ENCODE measurements around the gene LUM.

The LUM gene

GRCh38 chr12:91070936-91071335, 40.4 kb downstream of the LUM start:
- Histone ChIP-seq H3K4me3 (ENCODE audit: low read length) (no peak overlapping the region), H3K9ac (ENCODE audit: low read length) (no peak overlapping the region), H3K27ac (ENCODE audit: low read length) (no peak overlapping the region), H3K9me3 (ENCODE audit: control insufficient read depth, low read depth, low read length) (no peaks in the 10 kb centered on the region), H3K27me3 (ENCODE audit: control insufficient read depth, insufficient read depth, low read length) (no peaks in the 10 kb centered on the region), H3K36me3 (ENCODE audit: control insufficient read depth, low read depth, low read length) (no peaks in the 10 kb centered on the region), H3K4me1 (ENCODE audit: control insufficient read depth, low read depth, low read length) (no peaks in the 10 kb centered on the region)

GRCh38 chr12:91065396-91065795, 45.9 kb downstream of the LUM start:
- Histone ChIP-seq H3K27ac (ENCODE audit: low read length) (no peak overlapping the region), H3K9ac (ENCODE audit: low read length) (no peak overlapping the region), H3K9me3 (ENCODE audit: control insufficient read depth, low read depth, low read length) (no peaks in the 10 kb centered on the region), H3K36me3 (ENCODE audit: control insufficient read depth, low read depth, low read length) (no peaks in the 10 kb centered on the region), H3K4me1 (ENCODE audit: control insufficient read depth, low read depth, low read length) (no peaks in the 10 kb centered on the region), H3K4me3 (ENCODE audit: low read length) (no peak overlapping the region), H3K27me3 (ENCODE audit: control insufficient read depth, insufficient read depth, low read length) (no peaks in the 10 kb centered on the region)

GRCh38 chr12:91064640-91065039, 46.7 kb downstream of the LUM start:
- H3K27me3 ChIP-seq (ENCODE audit: control insufficient read depth, insufficient read depth, low read length) = no peaks in the 10 kb centered on the region
- no peaks in the 10 kb centered on the region for H3K36me3 ChIP-seq (ENCODE audit: control insufficient read depth, low read depth, low read length)
- H3K4me3 ChIP-seq (ENCODE audit: low read length) = no peak overlapping the region
- no peak overlapping the region for H3K27ac ChIP-seq (ENCODE audit: low read length)
- no peaks in the 10 kb centered on the region for H3K9me3 ChIP-seq (ENCODE audit: control insufficient read depth, low read depth, low read length)
- H3K4me1 ChIP-seq (ENCODE audit: control insufficient read depth, low read depth, low read length) = no peaks in the 10 kb centered on the region
- no peak overlapping the region for H3K9ac ChIP-seq (ENCODE audit: low read length)

- no peaks in the 10 kb centered on the region for H3K27me3 ChIP-seq (ENCODE audit: control insufficient read depth, insufficient read depth, low read length)
- no peaks in the 10 kb centered on the region for H3K9me3 ChIP-seq (ENCODE audit: control insufficient read depth, low read depth, low read length)
- H3K4me1 ChIP-seq (ENCODE audit: control insufficient read depth, low read depth, low read length) = no peaks in the 10 kb centered on the region
- H3K9ac ChIP-seq (ENCODE audit: low read length) = no peak overlapping the region
- H3K27ac ChIP-seq (ENCODE audit: low read length) = no peak overlapping the region
- no peaks in the 10 kb centered on the region for H3K36me3 ChIP-seq (ENCODE audit: control insufficient read depth, low read depth, low read length)
- no peak overlapping the region for H3K4me3 ChIP-seq (ENCODE audit: low read length)
These were observed 50.2 kb downstream of the LUM start for GRCh38 chr12:91061091-91061490.

- no peak overlapping the region for H3K4me3 ChIP-seq (ENCODE audit: low read length)
- H3K9ac ChIP-seq (ENCODE audit: low read length) = no peak overlapping the region
- H3K27me3 ChIP-seq (ENCODE audit: control insufficient read depth, insufficient read depth, low read length) = no peaks in the 10 kb centered on the region
- H3K4me1 ChIP-seq (ENCODE audit: control insufficient read depth, low read depth, low read length) = no peaks in the 10 kb centered on the region
- H3K36me3 ChIP-seq (ENCODE audit: control insufficient read depth, low read depth, low read length) = no peaks in the 10 kb centered on the region
- no peak overlapping the region for H3K27ac ChIP-seq (ENCODE audit: low read length)
- no peaks in the 10 kb centered on the region for H3K9me3 ChIP-seq (ENCODE audit: control insufficient read depth, low read depth, low read length)
These were observed 52.1 kb downstream of the LUM start for GRCh38 chr12:91059211-91059610.

GRCh38 chr12:91058786-91059185, 52.5 kb downstream of the LUM start:
- Histone ChIP-seq H3K4me3 (ENCODE audit: low read length) (no peak overlapping the region), H3K27me3 (ENCODE audit: control insufficient read depth, insufficient read depth, low read length) (no peaks in the 10 kb centered on the region), H3K4me1 (ENCODE audit: control insufficient read depth, low read depth, low read length) (no peaks in the 10 kb centered on the region), H3K9ac (ENCODE audit: low read length) (no peak overlapping the region), H3K9me3 (ENCODE audit: control insufficient read depth, low read depth, low read length) (no peaks in the 10 kb centered on the region), H3K27ac (ENCODE audit: low read length) (no peak overlapping the region), H3K36me3 (ENCODE audit: control insufficient read depth, low read depth, low read length) (no peaks in the 10 kb centered on the region)

- Histone ChIP-seq H3K27ac (ENCODE audit: low read length) (no peak within 1 kb of the TSS), H3K36me3 (ENCODE audit: control insufficient read depth, low read depth, low read length) (no peaks in the 10 kb centered on the region), H3K4me3 (ENCODE audit: low read length) (no peak within 1 kb of the TSS), H3K9ac (ENCODE audit: low read length) (no peak within 1 kb of the TSS), H3K27me3 (ENCODE audit: control insufficient read depth, insufficient read depth, low read length) (no peaks in the 10 kb centered on the region), H3K4me1 (ENCODE audit: control insufficient read depth, low read depth, low read length) (no peaks in the 10 kb centered on the region), H3K9me3 (ENCODE audit: control insufficient read depth, low read depth, low read length) (no peaks in the 10 kb centered on the region)
These were observed 53.7 kb downstream of the LUM start, which contains the start of gene KERA for GRCh38 chr12:91057368-91058165. Gene KERA, minus strand, starts transcription at chr12:91058024. Its CDS starts 1,743 bp downstream, at chr12:91056281.

GRCh38 chr12:91056488-91056887, 54.8 kb downstream of the LUM start:
- Histone ChIP-seq H3K9me3 (ENCODE audit: control insufficient read depth, low read depth, low read length) (no peaks in the 10 kb centered on the region), H3K27ac (ENCODE audit: low read length) (no peak overlapping the region), H3K4me1 (ENCODE audit: control insufficient read depth, low read depth, low read length) (no peaks in the 10 kb centered on the region), H3K36me3 (ENCODE audit: control insufficient read depth, low read depth, low read length) (no peaks in the 10 kb centered on the region), H3K4me3 (ENCODE audit: low read length) (no peak overlapping the region), H3K27me3 (ENCODE audit: control insufficient read depth, insufficient read depth, low read length) (no peaks in the 10 kb centered on the region), H3K9ac (ENCODE audit: low read length) (no peak overlapping the region)

- no peaks in the 10 kb centered on the region for H3K36me3 ChIP-seq (ENCODE audit: control insufficient read depth, low read depth, low read length)
- H3K27me3 ChIP-seq (ENCODE audit: control insufficient read depth, insufficient read depth, low read length) = no peaks in the 10 kb centered on the region
- no peaks in the 10 kb centered on the region for H3K4me1 ChIP-seq (ENCODE audit: control insufficient read depth, low read depth, low read length)
- no peak overlapping the region for H3K9ac ChIP-seq (ENCODE audit: low read length)
- H3K9me3 ChIP-seq (ENCODE audit: control insufficient read depth, low read depth, low read length) = no peaks in the 10 kb centered on the region
- no peak overlapping the region for H3K27ac ChIP-seq (ENCODE audit: low read length)
- no peak overlapping the region for H3K4me3 ChIP-seq (ENCODE audit: low read length)
These were observed 55.3 kb downstream of the LUM start for GRCh38 chr12:91055976-91056375.

- Histone ChIP-seq H3K9me3 (ENCODE audit: control insufficient read depth, low read depth, low read length) (no peaks in the 10 kb centered on the region), H3K27me3 (ENCODE audit: control insufficient read depth, insufficient read depth, low read length) (no peaks in the 10 kb centered on the region), H3K4me3 (ENCODE audit: low read length) (no peak overlapping the region), H3K9ac (ENCODE audit: low read length) (no peak overlapping the region), H3K36me3 (ENCODE audit: control insufficient read depth, low read depth, low read length) (no peaks in the 10 kb centered on the region), H3K27ac (ENCODE audit: low read length) (no peak overlapping the region), H3K4me1 (ENCODE audit: control insufficient read depth, low read depth, low read length) (no peaks in the 10 kb centered on the region)
These were observed 57.2 kb downstream of the LUM start for GRCh38 chr12:91053951-91054715.

Measured in iPS-18a (cell line).